K562 (cell line): ENCODE data around the gene EME2. TPM values are rescaled to one million over a fixed set of nuclear protein-coding genes. Genes with fewer than 3 reads are reported as not detected.

ENCODE experiments used
- ATAC-seq: fragments of 200-7000 bp; cut with Tn5 transposase; 3 replicates; pipeline ENCODE4 v1.9.1; 2020; ENCODE audit warnings: moderate library complexity
- BruUV-seq: library from RNA; stranded (reverse); fragments of 400-500 nt; replicated peaks from 2 replicates; lab custom pipeline; 2021; lab: Mats Ljungman, UMichigan
- CTCF ChIA-PET: fragments of 300-600 bp; formaldehyde crosslinking; extraction: SDS; loops from one replicate; lab custom pipeline; 2021; ENCODE audit warnings: low intra/inter-chr PET ratio; lab: Yijun Ruan, JAX
- POLR2A ChIA-PET: fragments of 300-600, 350-650 bp; sonication (Branson Sonifier 250); formaldehyde crosslinking; extraction: SDS; loops from one replicate; lab custom pipeline; 2021; ENCODE audit warnings: antibody characterized with exemption, inconsistent platforms; lab: Yijun Ruan, JAX
- DNase-seq, 4 experiments: peaks; one replicate each; pipeline versions ENCODE4 v3.0.0 to v3.0.0-alpha.2; 2011 to 2018; ENCODE audit warnings: low spot score in 3 of 4, mixed read lengths in 3 of 4; ENCODE audit errors: extremely low read depth in 1 of 4
- FAIRE-seq: peaks from 2 replicates; lab custom pipeline; 2011; peaks lifted over from hg19 to GRCh38; lab: Jason Lieb, UNC
- H2AFZ ChIP-seq: 2 replicates; pipeline ENCODE4 v1.6.0; 2011; ENCODE audit warnings: low read depth, low read length, control low read depth, inconsistent platforms
- H3K27ac ChIP-seq: fragments of 200-600 bp; 3 replicates; pipeline ENCODE4 v1.8.0; 2011; ENCODE audit warnings: low read depth, mild to moderate bottlenecking, control low read depth, inconsistent platforms, low read length, moderate library complexity, mixed read lengths; ENCODE audit errors: extremely low read depth
- H3K27me3 ChIP-seq, 2 experiments: fragments of 300-600 bp in 1 of 2; 2 replicates in 1 of 2; 3 replicates in 1 of 2; pipeline versions ENCODE4 v1.6.0 to v1.8.0; 2011; ENCODE audit warnings: inconsistent platforms in 2 of 2, low read length in 2 of 2, mild to moderate bottlenecking in 1 of 2, mixed read lengths in 1 of 2, moderate library complexity in 1 of 2; ENCODE audit not compliant: control insufficient read depth in 2 of 2, insufficient read depth in 2 of 2
- H3K36me3 ChIP-seq: fragments of 300-600 bp; 3 replicates; pipeline ENCODE4 v1.8.0; 2011; ENCODE audit warnings: mild to moderate bottlenecking, low read length, inconsistent platforms; ENCODE audit not compliant: control insufficient read depth, insufficient read depth
- H3K4me1 ChIP-seq, 2 experiments: fragments of 200-600 bp in 1 of 2; replicated peaks in 1 of 2; 2 replicates in 1 of 2; 3 replicates in 1 of 2; pipeline versions ENCODE4 v1.5.1 to v1.8.0; 2011; ENCODE audit warnings: inconsistent platforms in 2 of 2, low read length in 2 of 2, mild to moderate bottlenecking in 1 of 2, mixed read lengths in 1 of 2, moderate library complexity in 1 of 2; ENCODE audit not compliant: control insufficient read depth in 2 of 2, insufficient read depth in 2 of 2
- H3K4me2 ChIP-seq: 2 replicates; pipeline ENCODE4 v1.6.1; 2011; ENCODE audit warnings: low read length, control low read depth, inconsistent platforms, mixed read lengths; ENCODE audit not compliant: insufficient read depth
- H3K4me3 ChIP-seq: fragments of 200-600 bp; sonication (generic), shearing (Covaris generic); 2 replicates; pipeline ENCODE4 v1.5.1; 2016; ENCODE audit warnings: control low read depth, inconsistent platforms
- H3K79me2 ChIP-seq: fragments of 200-600 bp; 3 replicates; pipeline ENCODE4 v1.8.0; 2011; ENCODE audit warnings: low read length, inconsistent platforms; ENCODE audit not compliant: control insufficient read depth, insufficient read depth
- H3K9ac ChIP-seq, 2 experiments: 2 replicates each; pipeline versions ENCODE4 v1.6.0 to v1.6.1; 2011; ENCODE audit warnings: low read depth in 2 of 2, low read length in 2 of 2, control low read depth in 1 of 2, inconsistent platforms in 1 of 2, mild to moderate bottlenecking in 1 of 2, mixed read lengths in 1 of 2; ENCODE audit not compliant: insufficient read depth in 1 of 2
- H3K9me1 ChIP-seq: one replicate; pipeline ENCODE4 v1.6.0; 2011; ENCODE audit warnings: inconsistent platforms, mild to moderate bottlenecking, low read length, moderate library complexity; ENCODE audit not compliant: control insufficient read depth, insufficient read depth
- H3K9me3 ChIP-seq: replicated peaks from 2 replicates; pipeline ENCODE4 v1.5.1; 2011; ENCODE audit warnings: low read depth, low read length, inconsistent platforms; ENCODE audit not compliant: control insufficient read depth, insufficient read depth
- H4K20me1 ChIP-seq: replicated peaks from 2 replicates; pipeline ENCODE4 v1.6.1; 2011; ENCODE audit warnings: low read length, inconsistent platforms, mixed read lengths; ENCODE audit not compliant: control insufficient read depth, insufficient read depth
- CREBBP ChIP-seq: IDR thresholded peaks from one replicate; pipeline ENCODE4 v1.6.1; 2012; ENCODE audit warnings: low read depth, mild to moderate bottlenecking, control low read depth, inconsistent platforms, low read length
- DNMT1 ChIP-seq: fragments of 450-650 bp; IDR thresholded peaks from 2 replicates; pipeline ENCODE4 v1.6.1; 2016; ENCODE audit warnings: antibody characterized with exemption, mild to moderate bottlenecking
- GTF2F1 ChIP-seq: IDR thresholded peaks from 2 replicates; pipeline ENCODE4 v1.6.1; 2011; ENCODE audit warnings: low read depth, low read length, improper control_type of control experiment
- IRF2 ChIP-seq: sonication (generic); formaldehyde crosslinking; IDR thresholded peaks from 2 replicates; pipeline ENCODE4 v1.8.1; 2022; ENCODE audit warnings: mild to moderate bottlenecking, missing genetic modification reagents
- LARP7 ChIP-seq: fragments of 450-650 bp; IDR thresholded peaks from 2 replicates; pipeline ENCODE4 v1.6.1; 2016
- MEF2A ChIP-seq: IDR thresholded peaks from 2 replicates; pipeline ENCODE4 v1.6.1; 2011; ENCODE audit warnings: low read depth, mild to moderate bottlenecking, low read length, moderate library complexity; ENCODE audit not compliant: control insufficient read depth
- NR2C2 ChIP-seq, 2 experiments: fragments of 200-800 bp in 1 of 2; sonication (Bioruptor generic) in 1 of 2; sonication (generic) in 1 of 2; formaldehyde crosslinking in 1 of 2; IDR thresholded peaks; 2 replicates each; pipeline versions ENCODE4 v1.6.1 to v1.8.0; 2016 to 2022; ENCODE audit warnings: mild to moderate bottlenecking in 1 of 2, missing compliant biosample characterization in 1 of 2, missing genetic modification characterization in 1 of 2, missing genetic modification reagents in 1 of 2
- NUFIP1 ChIP-seq: fragments of 450-650 bp; IDR thresholded peaks from 2 replicates; pipeline ENCODE4 v1.6.1; 2018; ENCODE audit not compliant: partially characterized antibody
- TAF7 ChIP-seq: fragments of 450-650 bp; IDR thresholded peaks from 2 replicates; pipeline ENCODE4 v1.6.1; 2016; ENCODE audit warnings: missing genetic modification characterization, missing compliant biosample characterization
- TCF7 ChIP-seq: sonication (generic); IDR thresholded peaks from 2 replicates; pipeline ENCODE4 v1.6.1; 2016; ENCODE audit warnings: antibody characterized with exemption, borderline replicate concordance
- ZBTB12 ChIP-seq: fragments of 250-450 bp; sonication (Bioruptor Pico); IDR thresholded peaks from 2 replicates; pipeline ENCODE4 v1.4.0; 2020
- ZFX ChIP-seq: sonication (generic); formaldehyde crosslinking; IDR thresholded peaks from 2 replicates; pipeline ENCODE4 v1.8.0; 2022; ENCODE audit warnings: mild to moderate bottlenecking, missing genetic modification reagents, moderate library complexity
- ZNF274 ChIP-seq: IDR thresholded peaks from 2 replicates; pipeline ENCODE4 v1.6.1; 2011; ENCODE audit warnings: low read depth, mild to moderate bottlenecking, low read length, moderate library complexity, borderline replicate concordance
- ZNF586 ChIP-seq: fragments of 450-650 bp; formaldehyde crosslinking; conservative IDR thresholded peaks from 2 replicates; pipeline ENCODE4 v1.4.0; 2020; ENCODE audit warnings: mild to moderate bottlenecking, moderate library complexity
- WGBS: fragments of 100-300 bp; shearing (Covaris generic); methylation state at CpG from one replicate; pipeline ENCODE4 v1.1.6; 2016; ENCODE audit warnings: low coverage, mixed read lengths; ENCODE audit not compliant: insufficient coverage; ENCODE audit errors: missing lambda C conversion rate; 5-methylcytosine and 5-hydroxymethylcytosine counted together
- in situ Hi-C: fragments of 300-500 bp; cut with MboI; formaldehyde crosslinking; loops from 4 replicates; pipeline ENCODE4 v1.15.0; 2018; ENCODE audit warnings: inconsistent platforms, mixed read lengths
- intact Hi-C: fragments of 100-400 bp; cut with micrococcal nuclease; formaldehyde crosslinking; loops from 2 replicates; pipeline ENCODE4 v1.14.2; 2022
- polyA plus RNA-seq, 8 experiments: library from polyadenylated mRNA; depleted of rRNA in 4 of 8; stranded (reverse) in 5 of 8; unstranded in 3 of 8; fragments of >200 nt; fragmentation: Nextera tagmentation in 2 of 8; fragmentation: Illumina TruSeq in 1 of 8; extraction: Ambion mirVana in 2 of 8; extraction: Trizol in 1 of 8; gene quantifications; 2 replicates each; pipeline versions ENCODE4 v1.2.1 to v1.2.3, GENCODE V29; 2011 to 2014; ENCODE audit warnings: inconsistent platforms in 1 of 8, missing spikeins in 1 of 8
- total RNA-seq, 7 experiments: library from RNA; depleted of rRNA in 6 of 7; stranded (reverse); fragments of >200 nt in 6 of 7; fragmentation: Illumina TruSeq in 2 of 7; extraction: Trizol in 2 of 7; gene quantifications; 2 replicates each; pipeline versions ENCODE4 v1.2.1 to v1.2.3, GENCODE V29; 2011 to 2021; ENCODE audit warnings: low replicate concordance in 1 of 7
- TF ChIP-seq, protein P1 (sequence below), 2 experiments: IDR thresholded peaks; 2 replicates each; pipeline ENCODE4 v1.6.1; 2012; ENCODE audit warnings: improper control_type of control experiment in 2 of 2, low read depth in 2 of 2, low read length in 2 of 2, borderline replicate concordance in 1 of 2
- TF ChIP-seq, protein P2 (sequence below): fragments of 250-450 bp; sonication (Bioruptor Pico); IDR thresholded peaks from 2 replicates; pipeline ENCODE4 v1.5.0; 2021
- TF ChIP-seq, protein P3 (sequence below), 2 experiments: fragments of 450-650 bp; IDR thresholded peaks; 2 replicates each; pipeline ENCODE4 v1.6.1; 2016

EME2 gene
- total and polyA plus RNA-seq, 9 of the 15 experiments (the other 6 are each of a cell fraction or from before 2014, with no cell fraction given): 0.35 to 19.9 (median 3.5) TPM

- TF ChIP-seq, protein P1, sequence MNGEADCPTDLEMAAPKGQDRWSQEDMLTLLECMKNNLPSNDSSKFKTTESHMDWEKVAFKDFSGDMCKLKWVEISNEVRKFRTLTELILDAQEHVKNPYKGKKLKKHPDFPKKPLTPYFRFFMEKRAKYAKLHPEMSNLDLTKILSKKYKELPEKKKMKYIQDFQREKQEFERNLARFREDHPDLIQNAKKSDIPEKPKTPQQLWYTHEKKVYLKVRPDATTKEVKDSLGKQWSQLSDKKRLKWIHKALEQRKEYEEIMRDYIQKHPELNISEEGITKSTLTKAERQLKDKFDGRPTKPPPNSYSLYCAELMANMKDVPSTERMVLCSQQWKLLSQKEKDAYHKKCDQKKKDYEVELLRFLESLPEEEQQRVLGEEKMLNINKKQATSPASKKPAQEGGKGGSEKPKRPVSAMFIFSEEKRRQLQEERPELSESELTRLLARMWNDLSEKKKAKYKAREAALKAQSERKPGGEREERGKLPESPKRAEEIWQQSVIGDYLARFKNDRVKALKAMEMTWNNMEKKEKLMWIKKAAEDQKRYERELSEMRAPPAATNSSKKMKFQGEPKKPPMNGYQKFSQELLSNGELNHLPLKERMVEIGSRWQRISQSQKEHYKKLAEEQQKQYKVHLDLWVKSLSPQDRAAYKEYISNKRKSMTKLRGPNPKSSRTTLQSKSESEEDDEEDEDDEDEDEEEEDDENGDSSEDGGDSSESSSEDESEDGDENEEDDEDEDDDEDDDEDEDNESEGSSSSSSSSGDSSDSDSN (IDR thresholded peaks at IDR 0.05; ENCODE audit: borderline replicate concordance in 1 of 2, low read depth in 2 of 2, low read length in 2 of 2): no peak
Observed at GRCh38 chr16:1729026-1729425, 43.6 kb upstream of the EME2 start (continued).

DNA sequence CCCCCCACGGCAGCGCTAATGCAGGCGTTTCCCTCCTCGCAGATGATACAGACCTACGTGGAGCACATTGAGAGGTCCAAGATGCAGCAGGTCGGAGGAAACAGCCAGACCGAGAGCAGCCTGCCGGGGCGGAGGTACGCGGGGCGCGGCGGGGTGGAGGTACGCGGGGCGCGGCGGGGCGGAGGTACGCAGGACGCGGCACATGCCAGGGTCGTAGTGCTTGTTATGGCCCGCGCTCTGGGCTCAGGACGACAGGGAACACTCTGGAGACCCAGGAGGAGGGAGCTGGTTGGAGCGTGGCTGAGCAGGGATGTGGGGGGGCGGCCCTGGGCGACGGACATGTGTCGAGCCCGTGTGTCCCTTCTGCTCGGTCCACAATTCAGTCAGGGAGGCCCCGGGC lies 43.2 kb upstream of the EME2 start:
- 80% methylated on average over 2 of the region's 35 CpGs for WGBS
- no peak overlapping the region for H3K4me2 ChIP-seq
- in situ Hi-C loops (no loop called here), intact Hi-C loops (no loop called here)
- ATAC-seq: no peak
- DNase-seq: no peak
- no peaks in the 10 kb centered on the region for H4K20me1 ChIP-seq
- H3K27ac ChIP-seq: no peak overlapping the region
- peaks cover 2% of the 10 kb centered on the region; the same call in 1 of the 2 replicates for H3K9me3 ChIP-seq
- no peak overlapping the region for H2AFZ ChIP-seq
- no peak overlapping the region for H3K4me3 ChIP-seq
- peaks cover 0 to 17% of the 10 kb centered on the region in 2 experiments; a peak in 2 of 5 replicates for H3K4me1 ChIP-seq
- ChIA-PET CTCF (no interaction called here), POLR2A (no interaction called here)
- H3K79me2 ChIP-seq: peaks cover 3% of the 10 kb centered on the region
- no peak for FAIRE-seq
- H3K27me3 ChIP-seq: no peaks in the 10 kb centered on the region
- H3K9ac ChIP-seq: no peak overlapping the region
- no TSS peak for BruUV-seq
- H3K9me1 ChIP-seq: no peaks in the 10 kb centered on the region
- H3K36me3 ChIP-seq: peaks cover 67% of the 10 kb centered on the region; the same call in 2 of the 3 replicates
- TF ChIP-seq LARP7 (no peak), NR2C2 (CRISPR knock-in tag; IDR thresholded peaks at IDR 0.05) (no peak), NR2C2 (tag; IDR thresholded peaks at IDR 0.05) (no peak), NUFIP1 (no peak), TCF7 (no peak), DNMT1 (no peak), IRF2 (no peak), ZNF274 (no peak), ZNF586 (CRISPR knock-in tag) (no peak), GTF2F1 (no peak), CREBBP (no peak), MEF2A (no peak), TAF7 (tag) (no peak), ZFX (no peak), ZBTB12 (CRISPR knock-in tag) (no peak)
- TF ChIP-seq, protein P2, sequence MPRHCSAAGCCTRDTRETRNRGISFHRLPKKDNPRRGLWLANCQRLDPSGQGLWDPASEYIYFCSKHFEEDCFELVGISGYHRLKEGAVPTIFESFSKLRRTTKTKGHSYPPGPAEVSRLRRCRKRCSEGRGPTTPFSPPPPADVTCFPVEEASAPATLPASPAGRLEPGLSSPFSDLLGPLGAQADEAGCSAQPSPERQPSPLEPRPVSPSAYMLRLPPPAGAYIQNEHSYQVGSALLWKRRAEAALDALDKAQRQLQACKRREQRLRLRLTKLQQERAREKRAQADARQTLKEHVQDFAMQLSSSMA (CRISPR knock-in tag): no peak
- TF ChIP-seq, protein P3, sequence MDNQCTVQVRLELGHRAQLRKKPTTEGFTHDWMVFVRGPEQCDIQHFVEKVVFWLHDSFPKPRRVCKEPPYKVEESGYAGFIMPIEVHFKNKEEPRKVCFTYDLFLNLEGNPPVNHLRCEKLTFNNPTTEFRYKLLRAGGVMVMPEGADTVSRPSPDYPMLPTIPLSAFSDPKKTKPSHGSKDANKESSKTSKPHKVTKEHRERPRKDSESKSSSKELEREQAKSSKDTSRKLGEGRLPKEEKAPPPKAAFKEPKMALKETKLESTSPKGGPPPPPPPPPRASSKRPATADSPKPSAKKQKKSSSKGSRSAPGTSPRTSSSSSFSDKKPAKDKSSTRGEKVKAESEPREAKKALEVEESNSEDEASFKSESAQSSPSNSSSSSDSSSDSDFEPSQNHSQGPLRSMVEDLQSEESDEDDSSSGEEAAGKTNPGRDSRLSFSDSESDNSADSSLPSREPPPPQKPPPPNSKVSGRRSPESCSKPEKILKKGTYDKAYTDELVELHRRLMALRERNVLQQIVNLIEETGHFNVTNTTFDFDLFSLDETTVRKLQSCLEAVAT (IDR thresholded peaks at IDR 0.05): no peak
